GM12872 (cell line): ENCODE results near the gene C13orf46.

Source experiments
- TF ChIP-seq, protein P1 (sequence below): IDR thresholded peaks from 3 replicates; pipeline ENCODE4 v1.5.1; 2011; ENCODE audit warnings: low read depth, mild to moderate bottlenecking, low read length, moderate library complexity; ENCODE audit not compliant: insufficient read depth

The C13orf46 gene

DNA sequence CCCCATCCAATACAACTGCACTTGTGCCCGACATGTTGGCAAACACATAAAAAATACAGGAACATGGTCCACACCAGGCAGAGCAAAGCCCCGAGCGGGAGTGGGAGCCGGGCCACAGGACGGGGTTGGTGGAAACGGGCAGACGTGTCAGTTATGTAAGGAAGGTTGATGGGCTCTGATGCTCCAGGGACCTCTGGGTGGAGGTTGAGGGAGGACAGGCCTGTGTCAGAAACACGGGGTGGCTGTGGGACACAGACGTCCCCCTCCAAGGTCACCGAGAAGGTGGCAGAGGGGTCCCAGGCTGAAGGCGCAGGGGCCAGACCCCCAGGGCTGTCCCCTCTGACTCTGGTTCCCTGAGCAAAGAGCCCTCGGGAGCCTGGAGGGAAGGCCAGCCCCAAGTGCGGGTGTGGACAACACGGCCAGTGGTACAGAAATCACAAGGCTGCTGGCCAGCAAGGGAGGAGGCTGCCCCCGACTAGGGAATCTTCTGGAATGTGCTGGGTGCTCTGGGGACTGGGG lies 31.4 kb upstream of the C13orf46 start:
- TF ChIP-seq, protein P1, sequence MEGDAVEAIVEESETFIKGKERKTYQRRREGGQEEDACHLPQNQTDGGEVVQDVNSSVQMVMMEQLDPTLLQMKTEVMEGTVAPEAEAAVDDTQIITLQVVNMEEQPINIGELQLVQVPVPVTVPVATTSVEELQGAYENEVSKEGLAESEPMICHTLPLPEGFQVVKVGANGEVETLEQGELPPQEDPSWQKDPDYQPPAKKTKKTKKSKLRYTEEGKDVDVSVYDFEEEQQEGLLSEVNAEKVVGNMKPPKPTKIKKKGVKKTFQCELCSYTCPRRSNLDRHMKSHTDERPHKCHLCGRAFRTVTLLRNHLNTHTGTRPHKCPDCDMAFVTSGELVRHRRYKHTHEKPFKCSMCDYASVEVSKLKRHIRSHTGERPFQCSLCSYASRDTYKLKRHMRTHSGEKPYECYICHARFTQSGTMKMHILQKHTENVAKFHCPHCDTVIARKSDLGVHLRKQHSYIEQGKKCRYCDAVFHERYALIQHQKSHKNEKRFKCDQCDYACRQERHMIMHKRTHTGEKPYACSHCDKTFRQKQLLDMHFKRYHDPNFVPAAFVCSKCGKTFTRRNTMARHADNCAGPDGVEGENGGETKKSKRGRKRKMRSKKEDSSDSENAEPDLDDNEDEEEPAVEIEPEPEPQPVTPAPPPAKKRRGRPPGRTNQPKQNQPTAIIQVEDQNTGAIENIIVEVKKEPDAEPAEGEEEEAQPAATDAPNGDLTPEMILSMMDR, result no peak

DNA sequence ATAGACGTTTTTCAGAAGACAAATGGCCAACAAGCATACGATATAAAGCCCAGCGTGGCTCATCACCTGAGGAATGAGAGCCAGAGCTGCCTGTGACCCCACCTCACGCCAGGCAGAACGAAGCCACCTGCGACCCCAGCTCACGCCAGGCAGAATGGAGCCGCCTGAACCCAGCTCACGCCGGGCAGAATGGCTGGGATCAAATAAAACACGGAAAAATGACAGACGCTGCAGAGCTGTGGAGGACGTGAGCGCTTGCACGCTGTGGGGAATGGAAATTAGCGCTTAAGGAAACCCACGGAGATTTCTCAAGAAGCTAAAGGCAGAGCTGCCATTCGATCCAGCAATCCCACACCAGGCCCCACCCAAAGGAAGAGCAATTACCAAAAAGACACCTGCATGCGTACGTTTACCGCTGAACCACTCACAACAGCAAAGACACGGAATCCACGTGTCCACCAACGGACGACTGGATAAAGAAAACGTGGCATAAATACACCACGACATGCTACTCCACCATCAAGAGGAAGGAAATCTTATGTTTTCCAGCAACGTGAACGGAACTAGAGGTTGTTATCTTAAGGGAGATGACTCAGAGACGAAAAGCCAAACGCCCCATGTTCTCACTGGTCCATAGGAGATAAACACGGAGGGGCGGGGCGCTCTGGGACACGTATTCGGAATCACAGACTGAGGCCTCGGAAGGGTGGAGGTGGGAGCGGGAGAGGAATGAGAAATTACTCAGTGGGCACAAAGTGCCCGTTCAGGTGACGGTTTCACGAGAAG lies 30.7 kb upstream of the C13orf46 start:
- TF ChIP-seq, protein P1, result no peak

DNA sequence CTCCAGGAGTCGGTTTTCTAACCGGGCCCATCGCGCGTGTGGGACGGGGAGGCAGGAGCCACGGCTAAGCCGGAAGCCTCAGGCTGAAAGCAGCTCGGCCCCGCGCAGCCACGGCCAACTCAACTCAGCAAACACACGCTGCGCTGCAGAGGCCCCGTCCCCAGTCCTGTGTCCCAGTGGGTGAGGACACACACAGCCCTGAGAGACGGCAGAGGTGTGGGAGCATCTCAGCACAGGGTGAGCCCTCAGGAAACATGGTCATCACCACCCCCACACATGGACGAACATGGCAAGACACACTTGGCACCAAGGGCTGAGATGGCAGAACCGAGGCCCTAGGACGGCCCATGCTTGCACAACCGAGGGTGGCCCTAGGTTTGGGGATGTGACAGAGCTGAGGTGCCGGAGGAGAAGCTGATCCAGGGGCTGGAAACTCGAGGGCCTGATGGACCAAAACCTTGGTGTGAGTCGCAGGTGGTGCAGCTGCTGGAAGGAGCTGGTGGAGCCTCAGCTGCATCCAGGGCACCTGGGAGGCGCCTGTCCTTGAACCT lies 29.0 kb upstream of the C13orf46 start:
- TF ChIP-seq, protein P1, result no peak

GRCh38 chr13:114002009-114002544 lies 28.2 kb upstream of the C13orf46 start:
- TF ChIP-seq, protein P1, result no peak

GRCh38 chr13:114001331-114002008 lies 27.6 kb upstream of the C13orf46 start:
- TF ChIP-seq, protein P1, result no peak

GRCh38 chr13:114000151-114001040 lies 26.5 kb upstream of the C13orf46 start:
- TF ChIP-seq, protein P1, result no peak

DNA sequence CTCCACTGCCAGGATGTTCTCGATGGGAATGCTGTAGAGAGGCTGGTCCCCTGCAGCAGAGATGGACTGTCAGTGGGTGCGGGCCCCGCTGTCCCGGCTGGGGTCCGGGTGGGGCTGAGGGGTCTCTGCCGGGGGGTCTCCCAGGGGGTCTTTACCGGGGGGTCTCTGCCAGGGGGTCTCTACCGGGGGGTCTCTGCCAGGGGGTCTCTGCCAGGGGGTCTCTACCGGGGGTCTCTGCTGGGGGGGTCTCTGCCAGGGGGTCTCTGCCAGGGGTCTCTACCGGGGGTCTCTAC lies 25.7 kb upstream of the C13orf46 start:
- TF ChIP-seq, protein P1, result no peak
